Vagina (tissue), 2 donors: ENCODE results near the gene ERGIC1. TPM values are rescaled to one million over a fixed set of nuclear protein-coding genes. Genes with fewer than 3 reads are reported as not detected.

ENCODE experiments used
- DNase-seq, 2 donors: peaks; one replicate each; pipeline ENCODE4 v3.0.0-alpha.2; 2017; ENCODE audit errors: extremely low spot score in 2 of 2
- H3K27ac ChIP-seq: fragments of 200-600 bp; sonication (generic); one replicate; pipeline ENCODE4 v1.5.1; 2019
- H3K27me3 ChIP-seq: fragments of 200-600 bp; sonication (generic); one replicate; pipeline ENCODE4 v1.5.1; 2019
- H3K36me3 ChIP-seq, 2 donors: fragments of 200-600 bp; sonication (generic); one replicate each; pipeline ENCODE4 v1.5.1; 2017 to 2019
- H3K4me1 ChIP-seq: fragments of 200-600 bp; sonication (generic); one replicate; pipeline ENCODE4 v1.5.1; 2019
- H3K4me3 ChIP-seq, 2 donors: fragments of 200-600 bp; sonication (generic); 1 replicate in 1 of 2; 2 replicates in 1 of 2; pipeline ENCODE4 v1.5.1; 2016 to 2019
- H3K9me3 ChIP-seq: fragments of 200-600 bp; sonication (generic); one replicate; pipeline ENCODE4 v1.5.1; 2019
- CTCF ChIP-seq, 3 experiments: fragments of 450-650 bp in 2 of 3; fragments of 200-600 bp in 1 of 3; sonication (generic) in 1 of 3; IDR thresholded peaks; one replicate each; pipeline ENCODE4 v1.5.1; 2017 to 2019; ENCODE audit warnings: antibody characterized with exemption in 3 of 3, mild to moderate bottlenecking in 2 of 3, moderate library complexity in 2 of 3
- POLR2A ChIP-seq, 2 donors: fragments of 450-650 bp; IDR thresholded peaks; one replicate each; pipeline ENCODE4 v1.6.1; 2017; ENCODE audit warnings: antibody characterized with exemption in 2 of 2, mild to moderate bottlenecking in 2 of 2, moderate library complexity in 2 of 2
- POLR2AphosphoS5 ChIP-seq, 2 donors: sonication (generic); formaldehyde crosslinking; IDR thresholded peaks; one replicate each; pipeline ENCODE4 v1.9.0; 2017; ENCODE audit warnings: antibody characterized with exemption in 2 of 2, mild to moderate bottlenecking in 2 of 2, low read depth in 1 of 2; ENCODE audit not compliant: insufficient read depth in 1 of 2
- intact Hi-C: fragments of 100-400 bp; cut with DNase I; formaldehyde crosslinking; loops from one replicate; pipeline ENCODE4 v1.15.1; 2023
- total RNA-seq: library from RNA; depleted of rRNA; stranded (reverse); fragments of >200 nt; gene quantifications from one replicate; pipeline ENCODE4 v1.2.3, GENCODE V29; 2016

ERGIC1 gene
- total RNA-seq, 1 donor from 2014 or later: 97.2 TPM

GRCh38 chr5:172821340-172821985 is 12.6 kb upstream of the ERGIC1 start:
- DNase-seq: no peak
- Histone ChIP-seq H3K4me3 (no peak overlapping the region), H3K4me1 (peaks cover 18% of the 10 kb centered on the region), H3K27me3 (no peaks in the 10 kb centered on the region), H3K36me3 (no peaks in the 10 kb centered on the region), H3K27ac (no peak overlapping the region), H3K9me3 (no peaks in the 10 kb centered on the region)
- TF ChIP-seq POLR2A (IDR thresholded peaks at IDR 0.05) (no peak), CTCF (IDR thresholded peaks at IDR 0.05) (no peak), POLR2AphosphoS5 (IDR thresholded peaks at IDR 0.05; ENCODE audit: insufficient read depth in 1 of 2, low read depth in 1 of 2) (no peak)
- intact Hi-C loops: no loop called here

GRCh38 chr5:172823840-172824362 is 10.2 kb upstream of the ERGIC1 start:
- peaks cover 14% of the 10 kb centered on the region for H3K4me1 ChIP-seq
- H3K9me3 ChIP-seq: no peaks in the 10 kb centered on the region
- no peak overlapping the region for H3K27ac ChIP-seq
- no peaks in the 10 kb centered on the region for H3K36me3 ChIP-seq
- no peak overlapping the region for H3K4me3 ChIP-seq
- no peak for TF ChIP-seq CTCF (IDR thresholded peaks at IDR 0.05)
- TF ChIP-seq POLR2A (IDR thresholded peaks at IDR 0.05): no peak
- TF ChIP-seq POLR2AphosphoS5 (IDR thresholded peaks at IDR 0.05; ENCODE audit: insufficient read depth in 1 of 2, low read depth in 1 of 2): no peak
- no peaks in the 10 kb centered on the region for H3K27me3 ChIP-seq
- no peak for DNase-seq
- intact Hi-C loops: no loop called here

DNA sequence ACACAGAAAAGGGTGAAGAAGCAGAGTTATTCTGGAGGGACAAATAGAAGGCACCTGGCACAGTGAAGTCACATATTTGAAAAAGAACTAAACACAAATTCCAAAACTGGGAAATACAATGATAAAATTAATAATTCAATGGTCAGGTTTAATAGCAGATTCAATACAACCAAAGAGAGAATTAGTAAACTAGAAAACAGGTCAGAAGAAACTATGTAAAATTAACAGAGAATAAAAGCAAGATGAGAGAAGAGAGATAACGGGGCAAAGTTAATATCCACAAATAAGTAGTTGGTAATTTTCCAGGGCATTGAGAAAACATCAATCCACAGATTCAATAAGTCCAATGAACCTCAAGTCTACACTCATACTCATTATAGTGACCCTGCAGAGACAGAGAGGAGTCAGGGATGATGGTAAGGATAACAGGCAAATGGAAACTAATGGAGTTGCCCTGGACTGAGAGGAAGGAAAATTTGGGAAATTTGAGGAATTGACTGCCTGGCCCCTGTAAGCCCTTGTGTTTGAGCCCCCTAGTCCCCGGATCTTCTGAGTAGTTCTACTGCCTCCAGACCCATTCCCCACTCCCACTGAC is 8.3 kb upstream of the ERGIC1 start:
- no peaks in the 10 kb centered on the region for H3K4me1 ChIP-seq
- no peak for DNase-seq
- no peaks in the 10 kb centered on the region for H3K9me3 ChIP-seq
- no peak overlapping the region for H3K4me3 ChIP-seq
- TF ChIP-seq POLR2AphosphoS5 (IDR thresholded peaks at IDR 0.05; ENCODE audit: insufficient read depth in 1 of 2, low read depth in 1 of 2) (no peak), POLR2A (IDR thresholded peaks at IDR 0.05) (no peak), CTCF (IDR thresholded peaks at IDR 0.05) (no peak)
- H3K27ac ChIP-seq: no peak overlapping the region
- no peaks in the 10 kb centered on the region for H3K27me3 ChIP-seq
- H3K36me3 ChIP-seq: no peaks in the 10 kb centered on the region
- intact Hi-C loops: no loop called here

DNA sequence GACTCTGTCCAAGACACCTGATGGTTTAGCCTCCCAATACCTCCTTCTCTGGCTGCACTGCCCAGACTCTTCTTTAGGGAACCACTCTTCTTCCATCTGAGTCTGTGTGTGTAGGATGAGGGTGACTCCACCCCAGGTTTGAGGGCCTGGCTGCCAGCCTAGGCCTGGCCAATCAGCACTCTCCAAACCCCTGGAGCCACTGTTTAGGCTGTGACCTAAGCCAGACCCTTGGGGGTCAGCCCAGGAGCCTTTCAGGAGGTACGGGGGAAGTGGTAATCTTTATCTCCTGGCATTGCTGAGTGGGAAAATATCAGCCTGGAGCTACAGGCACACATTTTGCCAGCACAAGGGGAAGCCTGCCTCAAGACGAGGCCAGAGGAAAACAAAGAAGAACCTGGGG is 6.2 kb upstream of the ERGIC1 start:
- TF ChIP-seq POLR2AphosphoS5 (IDR thresholded peaks at IDR 0.05; ENCODE audit: insufficient read depth in 1 of 2, low read depth in 1 of 2): no peak
- no peak for TF ChIP-seq POLR2A (IDR thresholded peaks at IDR 0.05)
- no peak for TF ChIP-seq CTCF (IDR thresholded peaks at IDR 0.05)
- DNase-seq: no peak
- H3K4me1 ChIP-seq: no peaks in the 10 kb centered on the region
- H3K27ac ChIP-seq: no peak overlapping the region
- no peaks in the 10 kb centered on the region for H3K36me3 ChIP-seq
- H3K9me3 ChIP-seq: no peaks in the 10 kb centered on the region
- intact Hi-C loops: no loop called here
- no peak overlapping the region for H3K4me3 ChIP-seq
- H3K27me3 ChIP-seq: no peaks in the 10 kb centered on the region

GRCh38 chr5:172828911-172829431 is 5.1 kb upstream of the ERGIC1 start:
- H3K27me3 ChIP-seq: no peaks in the 10 kb centered on the region
- no peaks in the 10 kb centered on the region for H3K36me3 ChIP-seq
- no peak for TF ChIP-seq POLR2AphosphoS5 (IDR thresholded peaks at IDR 0.05; ENCODE audit: insufficient read depth in 1 of 2, low read depth in 1 of 2)
- TF ChIP-seq CTCF (IDR thresholded peaks at IDR 0.05): no peak
- H3K27ac ChIP-seq: no peak overlapping the region
- no peaks in the 10 kb centered on the region for H3K9me3 ChIP-seq
- peaks cover 7% of the 10 kb centered on the region for H3K4me1 ChIP-seq
- DNase-seq: no peak
- intact Hi-C loops: no loop called here
- H3K4me3 ChIP-seq: no peak overlapping the region
